ENCODE results near the gene GLMN.

The GLMN gene

DNA sequence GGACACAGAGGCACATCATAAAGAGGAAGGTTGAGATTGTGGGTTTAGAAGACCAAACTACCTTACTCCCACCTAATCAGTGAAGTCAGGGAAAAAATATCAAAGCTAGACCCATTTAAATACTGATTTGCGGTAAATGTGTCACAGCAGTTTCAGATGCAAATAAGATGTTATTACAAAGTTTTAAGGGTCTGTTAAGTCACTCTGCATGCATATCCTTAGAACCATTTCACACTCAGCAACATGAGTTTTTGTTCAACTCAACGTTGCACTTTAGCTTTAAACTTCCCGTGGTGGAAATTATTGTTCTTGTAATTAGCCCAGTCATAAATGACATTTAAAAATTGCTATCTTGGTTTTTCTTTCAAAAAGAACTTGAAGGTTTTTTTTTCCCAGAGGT is 34.9 kb upstream of the GLMN start:
- no peak overlapping the region for H2BK5ac ChIP-seq (ENCODE audit: low read length)
- no peak overlapping the region for H2BK15ac ChIP-seq (replicated peaks; ENCODE audit: low read depth)
- H2BK120ac ChIP-seq (ENCODE audit: low read depth, low read length) = no peak overlapping the region
- H3K4me1 ChIP-seq (ENCODE audit: control insufficient read depth, low read depth, low read length) = no peaks in the 10 kb centered on the region
- no peak overlapping the region for H3K27ac ChIP-seq (ENCODE audit: low read depth, low read length)
- no peak overlapping the region for H3K4me2 ChIP-seq (ENCODE audit: low read length)
- no peak overlapping the region for H3K18ac ChIP-seq (ENCODE audit: low read length)
- H3K56ac ChIP-seq (ENCODE audit: low read length) = no peak overlapping the region
- no peak overlapping the region for H3K4me3 ChIP-seq (ENCODE audit: low read length)
- H3K27me3 ChIP-seq (ENCODE audit: insufficient read depth, low read length, poor library complexity) = no peaks in the 10 kb centered on the region
- H3K23ac ChIP-seq (ENCODE audit: low read length) = no peak overlapping the region
- no peak for DNase-seq
- no peaks in the 10 kb centered on the region for H3K36me3 ChIP-seq (ENCODE audit: control insufficient read depth, insufficient read depth, low read length)
- H2AK5ac ChIP-seq (ENCODE audit: low read length) = no peak overlapping the region
- H3K9ac ChIP-seq (ENCODE audit: low read length) = no peak overlapping the region
- no peak overlapping the region for H4K8ac ChIP-seq (ENCODE audit: low read depth, low read length)
- no peaks in the 10 kb centered on the region for H3K79me2 ChIP-seq (ENCODE audit: control insufficient read depth, insufficient read depth, low read length)
- H4K5ac ChIP-seq (ENCODE audit: low read length) = no peak overlapping the region
- no peak overlapping the region for H3K4ac ChIP-seq (ENCODE audit: low read depth, low read length)
- H3K79me1 ChIP-seq (ENCODE audit: low read length) = peaks cover 1% of the 10 kb centered on the region
- no CpG with 5 or more reads among the region's 3 CpGs for WGBS (ENCODE audit: extremely low coverage, insufficient coverage, low lambda C conversion rate)

- Histone ChIP-seq H3K27ac (ENCODE audit: low read depth, low read length) (no peak overlapping the region), H3K36me3 (ENCODE audit: control insufficient read depth, insufficient read depth, low read length) (no peaks in the 10 kb centered on the region)
- no CpG with 5 or more reads among the region's 6 CpGs for WGBS (ENCODE audit: extremely low coverage, insufficient coverage, low lambda C conversion rate)
Observed at GRCh38 chr1:92329347-92330129, 30.8 kb upstream of the GLMN start.

GRCh38 chr1:92327794-92328193 is 29.0 kb upstream of the GLMN start:
- Histone ChIP-seq H3K18ac (ENCODE audit: low read length) (no peak overlapping the region), H2BK5ac (ENCODE audit: low read length) (no peak overlapping the region), H2BK15ac (replicated peaks; ENCODE audit: low read depth) (no peak overlapping the region), H4K8ac (ENCODE audit: low read depth, low read length) (no peak overlapping the region), H3K36me3 (ENCODE audit: control insufficient read depth, insufficient read depth, low read length) (peaks cover 3% of the 10 kb centered on the region), H3K79me2 (ENCODE audit: control insufficient read depth, insufficient read depth, low read length) (no peaks in the 10 kb centered on the region), H3K56ac (ENCODE audit: low read length) (no peak overlapping the region), H2BK120ac (ENCODE audit: low read depth, low read length) (no peak overlapping the region), H3K4me2 (ENCODE audit: low read length) (no peak overlapping the region), H2AK5ac (ENCODE audit: low read length) (no peak overlapping the region), H3K27me3 (ENCODE audit: insufficient read depth, low read length, poor library complexity) (no peaks in the 10 kb centered on the region), H3K9ac (ENCODE audit: low read length) (no peak overlapping the region), H3K4ac (ENCODE audit: low read depth, low read length) (no peak overlapping the region), H3K4me1 (ENCODE audit: control insufficient read depth, low read depth, low read length) (no peaks in the 10 kb centered on the region), H4K5ac (ENCODE audit: low read length) (no peak overlapping the region), H3K79me1 (ENCODE audit: low read length) (peaks cover 1% of the 10 kb centered on the region), H3K4me3 (ENCODE audit: low read length) (no peak overlapping the region), H3K23ac (ENCODE audit: low read length) (no peak overlapping the region), H3K27ac (ENCODE audit: low read depth, low read length) (no peak overlapping the region)
- WGBS (ENCODE audit: extremely low coverage, insufficient coverage, low lambda C conversion rate) = no CpG with 5 or more reads among the region's 4 CpGs
- no peak for DNase-seq

More at GRCh38 chr1:92329347-92330129, 30.8 kb upstream of the GLMN start:
- Histone ChIP-seq H3K4ac (ENCODE audit: low read depth, low read length) (no peak overlapping the region), H3K9ac (ENCODE audit: low read length) (no peak overlapping the region), H4K5ac (ENCODE audit: low read length) (no peak overlapping the region), H2AK5ac (ENCODE audit: low read length) (no peak overlapping the region), H2BK120ac (ENCODE audit: low read depth, low read length) (no peak overlapping the region), H3K27me3 (ENCODE audit: insufficient read depth, low read length, poor library complexity) (no peaks in the 10 kb centered on the region), H3K4me1 (ENCODE audit: control insufficient read depth, low read depth, low read length) (no peaks in the 10 kb centered on the region), H3K79me1 (ENCODE audit: low read length) (peaks cover 1% of the 10 kb centered on the region), H3K18ac (ENCODE audit: low read length) (no peak overlapping the region), H3K79me2 (ENCODE audit: control insufficient read depth, insufficient read depth, low read length) (no peaks in the 10 kb centered on the region), H2BK15ac (replicated peaks; ENCODE audit: low read depth) (no peak overlapping the region), H3K4me3 (ENCODE audit: low read length) (no peak overlapping the region), H3K56ac (ENCODE audit: low read length) (no peak overlapping the region), H2BK5ac (ENCODE audit: low read length) (no peak overlapping the region), H4K8ac (ENCODE audit: low read depth, low read length) (no peak overlapping the region), H3K4me2 (ENCODE audit: low read length) (no peak overlapping the region), H3K23ac (ENCODE audit: low read length) (no peak overlapping the region)
- peak; percentile 25 for DNase-seq

DNA sequence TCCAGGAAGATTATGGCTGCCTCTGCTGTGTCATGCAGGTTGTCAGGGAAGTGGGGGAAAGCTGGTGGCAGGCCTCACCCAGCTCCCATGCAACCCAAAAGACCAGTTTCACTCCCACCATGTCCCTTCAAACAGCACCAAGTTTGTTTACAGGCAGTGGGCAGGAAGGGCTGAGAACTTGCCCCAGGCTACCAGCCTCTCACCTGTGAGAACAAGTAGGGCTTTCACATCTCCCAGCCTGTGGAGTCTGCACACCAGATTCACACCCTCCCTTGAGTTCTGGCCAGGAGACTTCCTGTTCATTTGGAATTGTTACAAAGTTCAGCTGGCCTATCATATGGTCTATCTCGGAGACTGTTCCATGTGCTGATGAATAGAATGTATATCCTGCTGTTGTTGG is 27.9 kb upstream of the GLMN start:
- no peak overlapping the region for H2BK5ac ChIP-seq (ENCODE audit: low read length)
- peaks cover 3% of the 10 kb centered on the region for H3K36me3 ChIP-seq (ENCODE audit: control insufficient read depth, insufficient read depth, low read length)
- H4K8ac ChIP-seq (ENCODE audit: low read depth, low read length) = no peak overlapping the region
- no peak overlapping the region for H3K4me3 ChIP-seq (ENCODE audit: low read length)
- H3K23ac ChIP-seq (ENCODE audit: low read length) = no peak overlapping the region
- WGBS (ENCODE audit: extremely low coverage, insufficient coverage, low lambda C conversion rate) = no CpG with 5 or more reads among the region's 1 CpG
- no peaks in the 10 kb centered on the region for H3K27me3 ChIP-seq (ENCODE audit: insufficient read depth, low read length, poor library complexity)
- no peak overlapping the region for H3K4ac ChIP-seq (ENCODE audit: low read depth, low read length)
- H4K5ac ChIP-seq (ENCODE audit: low read length) = no peak overlapping the region
- peaks cover 1% of the 10 kb centered on the region for H3K79me1 ChIP-seq (ENCODE audit: low read length)
- H2AK5ac ChIP-seq (ENCODE audit: low read length) = no peak overlapping the region
- H3K4me2 ChIP-seq (ENCODE audit: low read length) = no peak overlapping the region
- no peaks in the 10 kb centered on the region for H3K79me2 ChIP-seq (ENCODE audit: control insufficient read depth, insufficient read depth, low read length)
- DNase-seq = no peak
- H3K56ac ChIP-seq (ENCODE audit: low read length) = no peak overlapping the region
- H2BK120ac ChIP-seq (ENCODE audit: low read depth, low read length) = no peak overlapping the region
- H3K9ac ChIP-seq (ENCODE audit: low read length) = no peak overlapping the region
- H2BK15ac ChIP-seq (replicated peaks; ENCODE audit: low read depth) = no peak overlapping the region
- H3K27ac ChIP-seq (ENCODE audit: low read depth, low read length) = no peak overlapping the region
- H3K4me1 ChIP-seq (ENCODE audit: control insufficient read depth, low read depth, low read length) = no peaks in the 10 kb centered on the region
- no peak overlapping the region for H3K18ac ChIP-seq (ENCODE audit: low read length)

DNA sequence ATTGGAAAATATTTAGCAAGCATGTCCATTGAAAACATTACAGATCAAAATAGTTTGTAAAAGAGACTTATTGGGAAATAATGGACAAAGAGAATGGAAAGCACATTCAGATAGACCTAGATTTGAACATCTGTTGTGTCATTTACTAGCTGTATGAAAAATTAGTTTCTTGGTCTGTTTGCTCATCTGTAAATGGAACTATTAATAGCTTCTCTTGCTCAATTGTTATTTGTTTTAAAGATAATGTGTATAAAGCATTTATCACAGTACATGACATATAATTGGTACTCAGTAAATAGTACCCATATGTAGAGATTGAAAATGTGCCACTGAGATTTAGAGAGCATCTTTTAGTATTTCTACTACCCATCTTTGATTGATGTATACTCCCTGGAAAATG is 26.0 kb upstream of the GLMN start:
- no peaks in the 10 kb centered on the region for H3K4me1 ChIP-seq (ENCODE audit: control insufficient read depth, low read depth, low read length)
- no peak overlapping the region for H2AK5ac ChIP-seq (ENCODE audit: low read length)
- no peak overlapping the region for H4K5ac ChIP-seq (ENCODE audit: low read length)
- H4K8ac ChIP-seq (ENCODE audit: low read depth, low read length) = no peak overlapping the region
- no peak overlapping the region for H2BK120ac ChIP-seq (ENCODE audit: low read depth, low read length)
- H3K56ac ChIP-seq (ENCODE audit: low read length) = no peak overlapping the region
- H3K23ac ChIP-seq (ENCODE audit: low read length) = no peak overlapping the region
- no peak overlapping the region for H3K27ac ChIP-seq (ENCODE audit: low read depth, low read length)
- no peak overlapping the region for H2BK15ac ChIP-seq (replicated peaks; ENCODE audit: low read depth)
- H3K27me3 ChIP-seq (ENCODE audit: insufficient read depth, low read length, poor library complexity) = no peaks in the 10 kb centered on the region
- peaks cover 3% of the 10 kb centered on the region for H3K36me3 ChIP-seq (ENCODE audit: control insufficient read depth, insufficient read depth, low read length)
- no peak overlapping the region for H3K4me2 ChIP-seq (ENCODE audit: low read length)
- H3K79me1 ChIP-seq (ENCODE audit: low read length) = peaks cover 1% of the 10 kb centered on the region
- H3K79me2 ChIP-seq (ENCODE audit: control insufficient read depth, insufficient read depth, low read length) = no peaks in the 10 kb centered on the region
- H3K18ac ChIP-seq (ENCODE audit: low read length) = no peak overlapping the region
- H3K9ac ChIP-seq (ENCODE audit: low read length) = no peak overlapping the region
- no peak for DNase-seq
- H3K4ac ChIP-seq (ENCODE audit: low read depth, low read length) = no peak overlapping the region
- H2BK5ac ChIP-seq (ENCODE audit: low read length) = no peak overlapping the region
- H3K4me3 ChIP-seq (ENCODE audit: low read length) = no peak overlapping the region

Measured in mesendoderm (in vitro differentiated cells).